H9 (cell line): Measurements from ENCODE around the gene FAM53A. TPM values are rescaled to one million over a fixed set of nuclear protein-coding genes. Genes with fewer than 3 reads are reported as not detected.

Experiments used
- DNase-seq: peaks from one replicate; pipeline ENCODE4 v3.0.0-alpha.2; 2017
- H2AFZ ChIP-seq: one replicate; pipeline ENCODE4 v1.6.1; 2013; ENCODE audit warnings: mild to moderate bottlenecking, low read length, control low read depth, moderate library complexity
- H2AK5ac ChIP-seq: 2 replicates; pipeline ENCODE4 v1.6.1; 2013; ENCODE audit warnings: low read length, control low read depth, mixed read lengths; ENCODE audit not compliant: insufficient read length
- H2BK120ac ChIP-seq: one replicate; pipeline ENCODE4 v1.6.1; 2013; ENCODE audit warnings: low read depth, mild to moderate bottlenecking, low read length, control low read depth, inconsistent platforms; ENCODE audit not compliant: poor library complexity, severe bottlenecking
- H2BK12ac ChIP-seq: 2 replicates; pipeline ENCODE4 v1.6.1; 2013; ENCODE audit warnings: low read length, control low read depth, mixed read lengths, low read depth; ENCODE audit not compliant: insufficient read length
- H2BK15ac ChIP-seq: 2 replicates; pipeline ENCODE4 v1.6.1; 2013; ENCODE audit warnings: low read depth, low read length, control low read depth
- H2BK20ac ChIP-seq: one replicate; pipeline ENCODE4 v1.6.1; 2013; ENCODE audit warnings: low read depth, mild to moderate bottlenecking, low read length, control low read depth, inconsistent platforms; ENCODE audit not compliant: poor library complexity, severe bottlenecking
- H2BK5ac ChIP-seq: 2 replicates; pipeline ENCODE4 v1.6.1; 2013; ENCODE audit warnings: low read length, control low read depth, mixed read lengths; ENCODE audit not compliant: insufficient read length
- H3K14ac ChIP-seq: 2 replicates; pipeline ENCODE4 v1.6.1; 2013; ENCODE audit warnings: low read length, control low read depth; ENCODE audit not compliant: insufficient read depth
- H3K18ac ChIP-seq: 2 replicates; pipeline ENCODE4 v1.6.1; 2013; ENCODE audit warnings: low read depth, mild to moderate bottlenecking, mixed read lengths, low read length, control low read depth; ENCODE audit not compliant: insufficient read length
- H3K23ac ChIP-seq: 2 replicates; pipeline ENCODE4 v1.6.1; 2013; ENCODE audit warnings: low read length, control low read depth, mixed read lengths, low read depth; ENCODE audit not compliant: insufficient read length
- H3K23me2 ChIP-seq: 2 replicates; pipeline ENCODE4 v1.6.1; 2013; ENCODE audit warnings: low read depth, mild to moderate bottlenecking, mixed read lengths, low read length, control low read depth; ENCODE audit not compliant: insufficient read length, poor library complexity, severe bottlenecking
- H3K27ac ChIP-seq: 2 replicates; pipeline ENCODE4 v1.5.1; 2013; ENCODE audit warnings: low read length, control low read depth, mixed read lengths, low read depth; ENCODE audit not compliant: insufficient read length
- H3K27me3 ChIP-seq: 2 replicates; pipeline ENCODE4 v1.6.1; 2013; ENCODE audit warnings: low read length, control low read depth, inconsistent platforms; ENCODE audit not compliant: insufficient read depth
- H3K4ac ChIP-seq: 2 replicates; pipeline ENCODE4 v1.6.1; 2013; ENCODE audit warnings: low read depth, mild to moderate bottlenecking, control low read depth, inconsistent platforms, low read length, moderate library complexity
- H3K4me1 ChIP-seq: 2 replicates; pipeline ENCODE4 v1.6.1; 2013; ENCODE audit warnings: low read length, control low read depth, inconsistent platforms; ENCODE audit not compliant: insufficient read depth
- H3K4me2 ChIP-seq: 2 replicates; pipeline ENCODE4 v1.6.1; 2013; ENCODE audit warnings: low read length, control low read depth, mixed read lengths; ENCODE audit not compliant: insufficient read length, insufficient read depth
- H3K56ac ChIP-seq: 2 replicates; pipeline ENCODE4 v1.6.1; 2013; ENCODE audit warnings: low read depth, mild to moderate bottlenecking, mixed read lengths, low read length, control low read depth; ENCODE audit not compliant: insufficient read length
- H3K79me1 ChIP-seq: 2 replicates; pipeline ENCODE4 v1.6.1; 2013; ENCODE audit warnings: low read depth, mild to moderate bottlenecking, moderate library complexity, low read length, control low read depth, inconsistent platforms; ENCODE audit not compliant: insufficient read depth, poor library complexity, severe bottlenecking
- H3K79me2 ChIP-seq: 2 replicates; pipeline ENCODE4 v1.6.1; 2013; ENCODE audit warnings: low read length, control low read depth, inconsistent platforms; ENCODE audit not compliant: insufficient read depth
- H3K9ac ChIP-seq: 2 replicates; pipeline ENCODE4 v1.6.1; 2013; ENCODE audit warnings: low read length, control low read depth, mixed read lengths; ENCODE audit not compliant: insufficient read length; ENCODE audit errors: extremely low read depth
- H3K9me3 ChIP-seq: one replicate; pipeline ENCODE4 v1.6.1; 2013; ENCODE audit warnings: low read depth, low read length, inconsistent platforms; ENCODE audit not compliant: control insufficient read depth
- H3T11ph ChIP-seq: one replicate; pipeline ENCODE4 v1.6.1; 2013; ENCODE audit warnings: mild to moderate bottlenecking, low read length, control low read depth, inconsistent platforms
- H4K20me1 ChIP-seq: one replicate; pipeline ENCODE4 v1.6.1; 2013; ENCODE audit not compliant: control insufficient read depth, insufficient read length, insufficient read depth
- H4K5ac ChIP-seq: 2 replicates; pipeline ENCODE4 v1.6.1; 2013; ENCODE audit warnings: low read depth, mild to moderate bottlenecking, mixed read lengths, low read length, control low read depth; ENCODE audit not compliant: insufficient read length
- H4K8ac ChIP-seq: replicated peaks from 2 replicates; pipeline ENCODE4 v1.6.1; 2013; ENCODE audit warnings: low read length, control low read depth, mixed read lengths, low read depth; ENCODE audit not compliant: insufficient read length
- H4K91ac ChIP-seq: 2 replicates; pipeline ENCODE4 v1.6.1; 2013; ENCODE audit warnings: low read depth, mild to moderate bottlenecking, moderate library complexity, mixed read lengths, low read length, control low read depth; ENCODE audit not compliant: insufficient read length
- H3K27ac Mint-ChIP-seq, 3 experiments: 2 replicates in 2 of 3; 3 replicates in 1 of 3; pipeline ENCODE4 v1.8.0; 2020 to 2021; ENCODE audit warnings: mixed read lengths in 3 of 3, mild to moderate bottlenecking in 1 of 3, moderate library complexity in 1 of 3
- H3K27me3 Mint-ChIP-seq: 2 replicates; pipeline ENCODE4 v1.8.0; 2021; ENCODE audit warnings: low read depth, mild to moderate bottlenecking, moderate library complexity, mixed read lengths
- H3K36me3 Mint-ChIP-seq, 3 experiments: 2 replicates in 2 of 3; 3 replicates in 1 of 3; pipeline ENCODE4 v1.8.0; 2020 to 2021; ENCODE audit warnings: low read depth in 3 of 3, mixed read lengths in 3 of 3; ENCODE audit not compliant: insufficient read depth in 1 of 3
- H3K4me1 Mint-ChIP-seq, 2 experiments: 2 replicates each; pipeline ENCODE4 v1.8.0; 2020; ENCODE audit warnings: mixed read lengths in 2 of 2
- H3K4me3 Mint-ChIP-seq, 2 experiments: 2 replicates in 1 of 2; 3 replicates in 1 of 2; pipeline ENCODE4 v1.8.0; 2020 to 2021; ENCODE audit warnings: mild to moderate bottlenecking in 2 of 2, mixed read lengths in 2 of 2, moderate library complexity in 1 of 2
- H3K9me3 Mint-ChIP-seq, 2 experiments: 2 replicates in 1 of 2; 3 replicates in 1 of 2; pipeline ENCODE4 v1.8.0; 2020; ENCODE audit warnings: mild to moderate bottlenecking in 2 of 2, mixed read lengths in 2 of 2, moderate library complexity in 1 of 2
- WGBS: extraction: QIAGEN DNeasy Blood & Tissue Kit; methylation state at CpG from one replicate; pipeline ENCODE4 v1.1.7; 2013; ENCODE audit warnings: missing lambda C conversion rate, low lambda C conversion rate, mixed read lengths; ENCODE audit not compliant: insufficient read length; ENCODE audit errors: extremely low coverage; 5-methylcytosine and 5-hydroxymethylcytosine counted together
- total RNA-seq: library from RNA; stranded (reverse); gene quantifications from 2 replicates; pipeline ENCODE4 v1.2.1, GENCODE V29; 2021
- TF ChIP-seq, protein P1 (sequence below): fragments of 200-600 bp; sonication (generic); conservative IDR thresholded peaks from 3 replicates; pipeline ENCODE4 v1.8.0; 2021; ENCODE audit warnings: antibody characterized with exemption, mild to moderate bottlenecking

FAM53A gene
- total RNA-seq, 1 experiment from 2014 or later: 2.4 TPM

DNA sequence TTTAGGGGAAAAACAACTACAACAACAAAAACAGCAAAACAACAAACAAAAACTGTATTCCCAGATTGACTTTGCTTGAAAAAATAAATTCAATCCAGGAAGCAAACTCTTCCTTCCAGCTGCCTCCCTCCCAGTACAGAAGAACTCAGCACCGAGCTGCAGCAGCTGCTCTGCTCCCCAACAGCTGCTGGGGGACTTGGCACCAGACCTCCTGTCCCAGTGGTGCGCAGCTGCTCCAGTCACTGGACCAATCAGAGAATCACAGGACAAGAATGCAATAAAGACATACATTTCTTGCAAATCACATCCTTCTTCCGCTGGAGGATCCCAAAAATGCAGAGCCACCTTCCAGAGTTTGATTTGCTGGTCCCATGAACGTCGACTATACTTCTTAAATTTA, 11.8 kb upstream of the FAM53A start:
- Histone ChIP-seq H3K9me3 (no peaks in the 10 kb centered on the region), H4K91ac (no peak overlapping the region), H4K5ac (no peak overlapping the region), H3K14ac (no peak overlapping the region), H3K4ac (no peak overlapping the region), H2BK20ac (no peak overlapping the region), H2BK120ac (no peak overlapping the region), H2BK12ac (no peak overlapping the region), H2BK5ac (no peak overlapping the region), H3K23me2 (no peaks in the 10 kb centered on the region), H3K18ac (no peak overlapping the region), H4K8ac (no peak overlapping the region), H4K20me1 (peaks cover 2% of the 10 kb centered on the region), H3K27me3 (no peaks in the 10 kb centered on the region), H3K27ac (no peak overlapping the region), H3K23ac (no peak overlapping the region), H2AFZ (no peak overlapping the region), H3K56ac (no peak overlapping the region), H2AK5ac (no peak overlapping the region), H3K9ac (no peak overlapping the region), H3K4me1 (no peaks in the 10 kb centered on the region), H3K79me1 (no peaks in the 10 kb centered on the region), H3K4me2 (no peak overlapping the region), H3T11ph (no peak overlapping the region), H3K79me2 (no peaks in the 10 kb centered on the region), H2BK15ac (no peak overlapping the region)
- H3K4me1 Mint-ChIP-seq: no peaks in the 10 kb centered on the region
- H3K9me3 Mint-ChIP-seq: no peaks in the 10 kb centered on the region
- WGBS: no CpG with 5 or more reads among the region's 5 CpGs
- H3K27ac Mint-ChIP-seq: no peak overlapping the region
- TF ChIP-seq, protein P1, sequence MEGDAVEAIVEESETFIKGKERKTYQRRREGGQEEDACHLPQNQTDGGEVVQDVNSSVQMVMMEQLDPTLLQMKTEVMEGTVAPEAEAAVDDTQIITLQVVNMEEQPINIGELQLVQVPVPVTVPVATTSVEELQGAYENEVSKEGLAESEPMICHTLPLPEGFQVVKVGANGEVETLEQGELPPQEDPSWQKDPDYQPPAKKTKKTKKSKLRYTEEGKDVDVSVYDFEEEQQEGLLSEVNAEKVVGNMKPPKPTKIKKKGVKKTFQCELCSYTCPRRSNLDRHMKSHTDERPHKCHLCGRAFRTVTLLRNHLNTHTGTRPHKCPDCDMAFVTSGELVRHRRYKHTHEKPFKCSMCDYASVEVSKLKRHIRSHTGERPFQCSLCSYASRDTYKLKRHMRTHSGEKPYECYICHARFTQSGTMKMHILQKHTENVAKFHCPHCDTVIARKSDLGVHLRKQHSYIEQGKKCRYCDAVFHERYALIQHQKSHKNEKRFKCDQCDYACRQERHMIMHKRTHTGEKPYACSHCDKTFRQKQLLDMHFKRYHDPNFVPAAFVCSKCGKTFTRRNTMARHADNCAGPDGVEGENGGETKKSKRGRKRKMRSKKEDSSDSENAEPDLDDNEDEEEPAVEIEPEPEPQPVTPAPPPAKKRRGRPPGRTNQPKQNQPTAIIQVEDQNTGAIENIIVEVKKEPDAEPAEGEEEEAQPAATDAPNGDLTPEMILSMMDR: no peak
- no peak for DNase-seq
- H3K4me3 Mint-ChIP-seq: no peak overlapping the region
- H3K36me3 Mint-ChIP-seq: peaks cover 32 to 90% (median 68%) of the 10 kb centered on the region in 3 experiments; a peak in 6 of 7 replicates
- H3K27me3 Mint-ChIP-seq: no peaks in the 10 kb centered on the region
